ENCODE data around the gene HECTD1. TPM values are rescaled to one million over a fixed set of nuclear protein-coding genes. Genes with fewer than 3 reads are reported as not detected.

The HECTD1 gene
- total RNA-seq, 1 experiment from 2014 or later, result 317 TPM

GRCh38 chr14:31051023-31051422 lies 156.6 kb downstream of the HECTD1 start:
- no peak for DNase-seq
- Histone ChIP-seq H4K20me1 (ENCODE audit: insufficient read depth, low read depth, low read length) (no peaks in the 10 kb centered on the region), H3K9me3 (ENCODE audit: low read length) (no peaks in the 10 kb centered on the region), H3K79me2 (ENCODE audit: low read length) (no peaks in the 10 kb centered on the region), H3K4me2 (ENCODE audit: low read depth, low read length, poor library complexity, severe bottlenecking) (no peak overlapping the region), H3K27me3 (ENCODE audit: low read length) (no peaks in the 10 kb centered on the region), H3K4me3 (ENCODE audit: low read length) (no peak overlapping the region), H3K4me1 (ENCODE audit: low read length) (no peaks in the 10 kb centered on the region), H2AFZ (ENCODE audit: low read length) (no peak overlapping the region), H3K27ac (ENCODE audit: low read length) (no peak overlapping the region), H3K9me2 (replicated peaks; ENCODE audit: insufficient read depth, low read length) (no peaks in the 10 kb centered on the region), H3K9ac (ENCODE audit: low read length) (no peak overlapping the region), H3K36me3 (ENCODE audit: insufficient read depth, low read length) (no peaks in the 10 kb centered on the region)

Small RNA genes lying within 50 kb of the gene (small RNA-seq; reads per million reads assigned to genes)
- gene RF00019, result not detected
- gene RNU6-541P, result not detected

Other genes starting within 250 kb of the HECTD1 start
- 7.8 and 10.2 TPM in 2 replicates for gene AP4S1, start 182.1 kb downstream of the HECTD1 start, total RNA-seq (2014; rRNA removed; shearing (Covaris generic); ENCODE audit: low replicate concordance)
- 31.3 and 59.0 TPM in 2 replicates for gene STRN3, start 181.4 kb downstream of the HECTD1 start, total RNA-seq (2014; rRNA removed; shearing (Covaris generic); ENCODE audit: low replicate concordance)
- 19.3 and 47.4 TPM in 2 replicates for gene HEATR5A, start 212.8 kb upstream of the HECTD1 start, total RNA-seq (2014; rRNA removed; shearing (Covaris generic); ENCODE audit: low replicate concordance)
- gene DTD2, start 249.7 kb upstream of the HECTD1 start, total RNA-seq (2014; rRNA removed; shearing (Covaris generic); ENCODE audit: low replicate concordance), result 54.7 and 86.1 TPM in 2 replicates

All from Karpas-422 (cell line).